Measurements from ENCODE around the gene CCDC170.

DNA sequence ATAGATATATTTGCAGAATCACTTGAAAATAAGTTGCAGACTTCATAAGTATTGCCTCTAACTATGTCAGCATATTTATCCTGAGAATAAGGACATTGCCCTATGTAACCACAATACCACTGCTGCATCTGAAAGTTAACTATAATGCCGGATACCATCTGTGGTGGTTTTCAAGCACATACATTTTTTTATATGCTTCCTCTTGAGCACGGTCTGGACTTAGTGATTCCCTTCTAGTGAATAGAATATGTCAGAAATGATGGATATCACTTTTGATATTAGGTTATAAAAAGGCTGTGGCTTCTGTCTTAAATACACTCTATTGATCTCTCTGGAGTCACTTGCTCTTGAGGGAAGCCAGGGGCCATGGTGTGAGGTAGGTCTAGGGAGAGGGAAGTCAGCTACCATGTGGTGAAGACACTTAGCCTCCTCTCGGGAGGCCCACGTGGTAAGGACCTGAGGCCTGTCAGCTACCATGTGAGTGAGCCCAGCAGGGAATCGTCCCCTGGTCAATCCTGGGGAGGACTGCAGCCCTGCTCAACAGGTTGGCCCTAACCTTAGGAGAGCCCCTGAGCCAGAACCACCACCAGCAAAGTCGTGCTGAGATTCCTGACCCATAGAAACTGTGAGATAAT is 57.5 kb downstream of the CCDC170 start:
- TF ChIP-seq FOSL1 (IDR thresholded peaks at IDR 0.05; ENCODE audit: low read depth) = no peak
- no peak for TF ChIP-seq TCF7L2 (IDR thresholded peaks at IDR 0.05; ENCODE audit: borderline replicate concordance, extremely low read depth, insufficient read depth, insufficient read length)
- TF ChIP-seq, protein P1, sequence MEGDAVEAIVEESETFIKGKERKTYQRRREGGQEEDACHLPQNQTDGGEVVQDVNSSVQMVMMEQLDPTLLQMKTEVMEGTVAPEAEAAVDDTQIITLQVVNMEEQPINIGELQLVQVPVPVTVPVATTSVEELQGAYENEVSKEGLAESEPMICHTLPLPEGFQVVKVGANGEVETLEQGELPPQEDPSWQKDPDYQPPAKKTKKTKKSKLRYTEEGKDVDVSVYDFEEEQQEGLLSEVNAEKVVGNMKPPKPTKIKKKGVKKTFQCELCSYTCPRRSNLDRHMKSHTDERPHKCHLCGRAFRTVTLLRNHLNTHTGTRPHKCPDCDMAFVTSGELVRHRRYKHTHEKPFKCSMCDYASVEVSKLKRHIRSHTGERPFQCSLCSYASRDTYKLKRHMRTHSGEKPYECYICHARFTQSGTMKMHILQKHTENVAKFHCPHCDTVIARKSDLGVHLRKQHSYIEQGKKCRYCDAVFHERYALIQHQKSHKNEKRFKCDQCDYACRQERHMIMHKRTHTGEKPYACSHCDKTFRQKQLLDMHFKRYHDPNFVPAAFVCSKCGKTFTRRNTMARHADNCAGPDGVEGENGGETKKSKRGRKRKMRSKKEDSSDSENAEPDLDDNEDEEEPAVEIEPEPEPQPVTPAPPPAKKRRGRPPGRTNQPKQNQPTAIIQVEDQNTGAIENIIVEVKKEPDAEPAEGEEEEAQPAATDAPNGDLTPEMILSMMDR (IDR thresholded peaks at IDR 0.05 in 2 of 3, conservative IDR thresholded peaks at IDR 0.05 in 1 of 3; ENCODE audit: borderline replicate concordance in 1 of 3, insufficient read depth in 1 of 3, low read depth in 2 of 3, low read length in 2 of 3) = no peak
- TF ChIP-seq CEBPB (IDR thresholded peaks at IDR 0.05; ENCODE audit: low read depth) = no peak
- TF ChIP-seq ZFX (IDR thresholded peaks at IDR 0.05) = no peak
- TF ChIP-seq POLR2A (IDR thresholded peaks at IDR 0.05; ENCODE audit: borderline replicate concordance, extremely low read depth, insufficient read depth, insufficient read length) = no peak
- TF ChIP-seq, protein P2, sequence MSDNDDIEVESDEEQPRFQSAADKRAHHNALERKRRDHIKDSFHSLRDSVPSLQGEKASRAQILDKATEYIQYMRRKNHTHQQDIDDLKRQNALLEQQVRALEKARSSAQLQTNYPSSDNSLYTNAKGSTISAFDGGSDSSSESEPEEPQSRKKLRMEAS (IDR thresholded peaks at IDR 0.05) = no peak
- TF ChIP-seq POLR2AphosphoS5 (IDR thresholded peaks at IDR 0.05; ENCODE audit: low read depth, low read length) = no peak
- no peak for TF ChIP-seq SIN3A (IDR thresholded peaks at IDR 0.05; ENCODE audit: low read depth)
- TF ChIP-seq EZH2 (IDR thresholded peaks at IDR 0.05) = no peak
- TF ChIP-seq RAD21 (IDR thresholded peaks at IDR 0.05; ENCODE audit: low read depth) = no peak
- no peak for TF ChIP-seq ZBTB33 (IDR thresholded peaks at IDR 0.05; ENCODE audit: extremely low read depth, insufficient replicate concordance, low read length)
- no peak for TF ChIP-seq ZNF274 (IDR thresholded peaks at IDR 0.05; ENCODE audit: low read depth, low read length)
- TF ChIP-seq EZH2phosphoT487 (IDR thresholded peaks at IDR 0.05; ENCODE audit: borderline replicate concordance) = no peak
